Liver (tissue), 9 donors: Measurements from ENCODE around the gene C11orf24. TPM values are rescaled to one million over a fixed set of nuclear protein-coding genes. Genes with fewer than 3 reads are reported as not detected.

Experiments used
- DNase-seq: peaks from one replicate; pipeline ENCODE4 v3.0.0-alpha.2; 2017; ENCODE audit warnings: low spot score
- H3K27ac ChIP-seq, 2 donors: one replicate each; pipeline ENCODE4 v1.7.0; 2013; ENCODE audit warnings: inconsistent platforms in 2 of 2, low read length in 2 of 2, control low read depth in 1 of 2, low read depth in 1 of 2, mild to moderate bottlenecking in 1 of 2
- H3K27me3 ChIP-seq, 4 donors: one replicate each; pipeline versions ENCODE4 v1.6.1 to v1.7.0; 2013; ENCODE audit warnings: low read length in 3 of 4, inconsistent platforms in 1 of 4, mild to moderate bottlenecking in 1 of 4, moderate library complexity in 1 of 4; ENCODE audit not compliant: control insufficient read depth in 4 of 4, insufficient read depth in 4 of 4
- H3K36me3 ChIP-seq, 4 donors: one replicate each; pipeline versions ENCODE4 v1.6.1 to v1.7.0; 2013; ENCODE audit warnings: low read length in 3 of 4, mild to moderate bottlenecking in 3 of 4, low read depth in 1 of 4, moderate library complexity in 1 of 4; ENCODE audit not compliant: control insufficient read depth in 4 of 4, insufficient read depth in 3 of 4
- H3K4me1 ChIP-seq, 4 donors: one replicate each; pipeline versions ENCODE4 v1.6.1 to v1.7.0; 2013; ENCODE audit warnings: low read length in 3 of 4, mild to moderate bottlenecking in 3 of 4, moderate library complexity in 1 of 4; ENCODE audit not compliant: control insufficient read depth in 4 of 4, insufficient read depth in 4 of 4
- H3K4me3 ChIP-seq, 3 donors: one replicate each; pipeline versions ENCODE4 v1.6.1 to v1.7.0; 2013; ENCODE audit warnings: low read length in 3 of 3, control low read depth in 1 of 3, low read depth in 1 of 3, mild to moderate bottlenecking in 1 of 3
- H3K9ac ChIP-seq, 2 donors: one replicate each; pipeline ENCODE4 v1.7.0; 2013; ENCODE audit warnings: low read length in 2 of 2, mild to moderate bottlenecking in 2 of 2, moderate library complexity in 2 of 2, control low read depth in 1 of 2, low read depth in 1 of 2
- H3K9me3 ChIP-seq, 4 donors: one replicate each; pipeline versions ENCODE4 v1.6.1 to v1.7.0; 2013; ENCODE audit warnings: low read length in 3 of 4; ENCODE audit not compliant: control insufficient read depth in 4 of 4
- CTCF ChIP-seq: fragments of 150-350 bp; IDR thresholded peaks from 2 replicates; pipeline ENCODE4 v1.5.1; 2017; ENCODE audit warnings: improper control_type of control experiment, low read depth, low read length; ENCODE audit not compliant: missing input control
- EGR1 ChIP-seq, 2 donors: IDR thresholded peaks; 2 replicates each; pipeline ENCODE4 v1.6.1; 2016 to 2018; ENCODE audit warnings: antibody characterized with exemption in 2 of 2, low read depth in 2 of 2
- FOXA1 ChIP-seq: IDR thresholded peaks from 2 replicates; pipeline ENCODE4 v1.6.1; 2016; ENCODE audit warnings: antibody characterized with exemption
- FOXA2 ChIP-seq: IDR thresholded peaks from 2 replicates; pipeline ENCODE4 v1.6.1; 2016; ENCODE audit warnings: antibody characterized with exemption
- GABPA ChIP-seq, 2 donors: IDR thresholded peaks in 1 of 2; conservative IDR thresholded peaks in 1 of 2; 2 replicates each; pipeline ENCODE4 v1.6.1; 2016; ENCODE audit warnings: antibody characterized with exemption in 2 of 2, mild to moderate bottlenecking in 1 of 2, moderate library complexity in 1 of 2
- HNF4A ChIP-seq, 2 donors: conservative IDR thresholded peaks; 2 replicates each; pipeline ENCODE4 v1.6.1; 2016; ENCODE audit warnings: antibody characterized with exemption in 2 of 2, mild to moderate bottlenecking in 2 of 2
- HNF4G ChIP-seq: IDR thresholded peaks from 2 replicates; pipeline ENCODE4 v1.6.1; 2016; ENCODE audit warnings: antibody characterized with exemption
- JUND ChIP-seq, 2 donors: IDR thresholded peaks; 2 replicates each; pipeline ENCODE4 v1.6.1; 2016; ENCODE audit warnings: antibody characterized with exemption in 2 of 2
- MAX ChIP-seq: IDR thresholded peaks from 2 replicates; pipeline ENCODE4 v1.6.1; 2016; ENCODE audit warnings: antibody characterized with exemption
- NR2F2 ChIP-seq: IDR thresholded peaks from 2 replicates; pipeline ENCODE4 v1.6.1; 2016; ENCODE audit warnings: antibody characterized with exemption
- RAD21 ChIP-seq, 2 donors: IDR thresholded peaks; 2 replicates each; pipeline ENCODE4 v1.6.1; 2016; ENCODE audit warnings: antibody characterized with exemption in 2 of 2, mild to moderate bottlenecking in 2 of 2
- RXRA ChIP-seq, 2 donors: IDR thresholded peaks; 2 replicates each; pipeline ENCODE4 v1.6.1; 2017 to 2018; ENCODE audit warnings: antibody characterized with exemption in 2 of 2, mild to moderate bottlenecking in 1 of 2
- SP1 ChIP-seq: IDR thresholded peaks from 2 replicates; pipeline ENCODE4 v1.6.1; 2018; ENCODE audit warnings: antibody characterized with exemption, mild to moderate bottlenecking
- TAF1 ChIP-seq: conservative IDR thresholded peaks from 2 replicates; pipeline ENCODE4 v1.6.1; 2016; ENCODE audit warnings: antibody characterized with exemption, mild to moderate bottlenecking
- YY1 ChIP-seq: IDR thresholded peaks from 2 replicates; pipeline ENCODE4 v1.6.1; 2016; ENCODE audit warnings: antibody characterized with exemption, mild to moderate bottlenecking
- ZBTB33 ChIP-seq: IDR thresholded peaks from 2 replicates; pipeline ENCODE4 v1.6.1; 2016; ENCODE audit warnings: antibody characterized with exemption
- WGBS: extraction: QIAGEN DNeasy Blood & Tissue Kit; methylation state at CpG from one replicate; pipeline ENCODE4 v1.1.7; 2013; 5-methylcytosine and 5-hydroxymethylcytosine counted together
- polyA plus RNA-seq, 2 donors: library from polyadenylated mRNA; stranded (reverse) in 1 of 2; unstranded in 1 of 2; fragments of 200-250 nt in 1 of 2; fragments of >200 nt in 1 of 2; fragmentation: Nextera tagmentation in 1 of 2; extraction: Ambion mirVana in 1 of 2; gene quantifications; one replicate each; pipeline versions ENCODE4 v1.2.1 to v1.2.3, GENCODE V29; 2013 to 2015
- total RNA-seq, 2 donors: library from RNA; depleted of rRNA; stranded (reverse); fragments of >200 nt; gene quantifications; one replicate each; pipeline ENCODE4 v1.2.3, GENCODE V29; 2014
- TF ChIP-seq, protein P1 (sequence below): IDR thresholded peaks from 2 replicates; pipeline ENCODE4 v1.6.1; 2016; ENCODE audit warnings: antibody characterized with exemption
- TF ChIP-seq, protein P2 (sequence below): IDR thresholded peaks from 2 replicates; pipeline ENCODE4 v1.6.1; 2016; ENCODE audit warnings: antibody characterized with exemption, mild to moderate bottlenecking
- donor health status: healthy.
- donor health status: healthy.
- donor health status: healthy.
- donor health status: healthy.
- donor health status: healthy.

The C11orf24 gene
- total and polyA plus RNA-seq, 4 donors = 7.8 to 50.3 (median 32.0) TPM

DNA sequence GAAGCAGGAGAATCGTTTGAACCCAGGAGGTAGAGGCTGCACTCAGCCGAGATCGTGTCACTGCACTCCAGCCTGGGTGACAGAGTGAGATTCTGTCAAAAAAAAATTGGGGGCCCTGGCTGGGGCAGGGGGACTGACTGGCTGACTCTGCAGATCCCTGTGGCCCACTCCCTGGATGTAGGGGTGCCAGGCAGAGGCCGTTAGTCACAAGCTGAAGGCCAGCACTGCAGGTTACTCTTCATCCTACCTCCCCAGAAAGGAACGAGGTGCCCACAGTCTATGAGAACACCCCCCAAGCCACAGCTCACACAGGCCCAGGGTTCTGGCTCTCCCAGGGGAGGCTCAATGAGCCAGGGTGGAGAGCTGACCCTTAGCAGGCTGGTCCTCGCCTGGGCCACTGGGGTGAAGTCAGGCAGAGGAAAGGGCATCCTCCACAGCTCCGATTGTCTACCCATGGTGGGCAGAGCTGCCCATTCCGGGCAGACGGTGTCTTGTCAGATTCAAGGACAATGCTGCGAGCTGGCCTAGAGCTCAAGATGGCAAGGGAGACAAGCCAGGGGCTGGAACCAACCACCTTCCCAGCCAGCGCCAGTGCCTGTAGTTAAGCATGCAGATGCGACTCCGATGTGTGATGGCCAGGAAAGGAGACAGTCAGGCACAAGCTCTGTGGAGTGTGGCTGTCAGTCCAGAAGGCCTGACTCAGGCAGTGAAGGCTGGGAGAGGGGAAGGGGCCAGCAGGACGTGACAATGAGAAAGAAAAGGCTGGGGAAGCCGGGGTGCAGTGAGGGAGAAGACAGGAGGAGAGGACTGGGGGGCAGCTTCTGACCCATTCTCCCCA, 12.4 kb downstream of the C11orf24 start:
- H3K36me3 ChIP-seq = peaks cover 9 to 36% (median 26%) of the 10 kb centered on the region in 4 donors
- TF ChIP-seq HNF4A (conservative IDR thresholded peaks at IDR 0.05) (no peak), FOXA1 (no peak), RAD21 (IDR thresholded peaks at IDR 0.05) (no peak), GABPA (IDR thresholded peaks at IDR 0.05 in 1 of 2, conservative IDR thresholded peaks at IDR 0.05 in 1 of 2) (no peak), TAF1 (no peak), NR2F2 (no peak), JUND (IDR thresholded peaks at IDR 0.05) (no peak), RXRA (IDR thresholded peaks at IDR 0.05) (no peak), MAX (no peak), CTCF (no peak), SP1 (no peak), FOXA2 (no peak), HNF4G (no peak), YY1 (no peak), ZBTB33 (no peak), EGR1 (IDR thresholded peaks at IDR 0.05; ENCODE audit: low read depth in 2 of 2) (no peak)
- TF ChIP-seq, protein P1, sequence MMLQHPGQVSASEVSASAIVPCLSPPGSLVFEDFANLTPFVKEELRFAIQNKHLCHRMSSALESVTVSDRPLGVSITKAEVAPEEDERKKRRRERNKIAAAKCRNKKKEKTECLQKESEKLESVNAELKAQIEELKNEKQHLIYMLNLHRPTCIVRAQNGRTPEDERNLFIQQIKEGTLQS = no peak
- TF ChIP-seq, protein P2, sequence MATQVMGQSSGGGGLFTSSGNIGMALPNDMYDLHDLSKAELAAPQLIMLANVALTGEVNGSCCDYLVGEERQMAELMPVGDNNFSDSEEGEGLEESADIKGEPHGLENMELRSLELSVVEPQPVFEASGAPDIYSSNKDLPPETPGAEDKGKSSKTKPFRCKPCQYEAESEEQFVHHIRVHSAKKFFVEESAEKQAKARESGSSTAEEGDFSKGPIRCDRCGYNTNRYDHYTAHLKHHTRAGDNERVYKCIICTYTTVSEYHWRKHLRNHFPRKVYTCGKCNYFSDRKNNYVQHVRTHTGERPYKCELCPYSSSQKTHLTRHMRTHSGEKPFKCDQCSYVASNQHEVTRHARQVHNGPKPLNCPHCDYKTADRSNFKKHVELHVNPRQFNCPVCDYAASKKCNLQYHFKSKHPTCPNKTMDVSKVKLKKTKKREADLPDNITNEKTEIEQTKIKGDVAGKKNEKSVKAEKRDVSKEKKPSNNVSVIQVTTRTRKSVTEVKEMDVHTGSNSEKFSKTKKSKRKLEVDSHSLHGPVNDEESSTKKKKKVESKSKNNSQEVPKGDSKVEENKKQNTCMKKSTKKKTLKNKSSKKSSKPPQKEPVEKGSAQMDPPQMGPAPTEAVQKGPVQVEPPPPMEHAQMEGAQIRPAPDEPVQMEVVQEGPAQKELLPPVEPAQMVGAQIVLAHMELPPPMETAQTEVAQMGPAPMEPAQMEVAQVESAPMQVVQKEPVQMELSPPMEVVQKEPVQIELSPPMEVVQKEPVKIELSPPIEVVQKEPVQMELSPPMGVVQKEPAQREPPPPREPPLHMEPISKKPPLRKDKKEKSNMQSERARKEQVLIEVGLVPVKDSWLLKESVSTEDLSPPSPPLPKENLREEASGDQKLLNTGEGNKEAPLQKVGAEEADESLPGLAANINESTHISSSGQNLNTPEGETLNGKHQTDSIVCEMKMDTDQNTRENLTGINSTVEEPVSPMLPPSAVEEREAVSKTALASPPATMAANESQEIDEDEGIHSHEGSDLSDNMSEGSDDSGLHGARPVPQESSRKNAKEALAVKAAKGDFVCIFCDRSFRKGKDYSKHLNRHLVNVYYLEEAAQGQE = no peak
- H3K9ac ChIP-seq = no peak overlapping the region
- H3K27me3 ChIP-seq = no peaks in the 10 kb centered on the region
- no peaks in the 10 kb centered on the region for H3K9me3 ChIP-seq
- WGBS = 94% methylated on average over 15 of the region's 15 CpGs
- H3K4me1 ChIP-seq = peaks cover 3 to 11% (median 6%) of the 10 kb centered on the region in 4 donors
- no peak for DNase-seq
- H3K4me3 ChIP-seq = no peak overlapping the region
- H3K27ac ChIP-seq = no peak overlapping the region
